Gastroesophageal sphincter (tissue), 3 donors: ENCODE measurements around the gene FADS6.

Experiments
- CTCF ChIP-seq, 4 experiments: fragments of 200-600 bp in 2 of 4; fragments of 450-650 bp in 2 of 4; sonication (generic) in 1 of 4; IDR thresholded peaks; one replicate each; pipeline ENCODE4 v1.5.1; 2017 to 2019; ENCODE audit warnings: antibody characterized with exemption in 4 of 4, mild to moderate bottlenecking in 2 of 4, moderate library complexity in 2 of 4
- POLR2A ChIP-seq, 2 donors: fragments of 450-650 bp; IDR thresholded peaks; one replicate each; pipeline ENCODE4 v1.6.1; 2017; ENCODE audit warnings: antibody characterized with exemption in 2 of 2, mild to moderate bottlenecking in 2 of 2, moderate library complexity in 1 of 2
- POLR2AphosphoS5 ChIP-seq: sonication (generic); formaldehyde crosslinking; IDR thresholded peaks from one replicate; pipeline ENCODE4 v1.6.1; 2017; ENCODE audit warnings: antibody characterized with exemption

- no peak for TF ChIP-seq CTCF (IDR thresholded peaks at IDR 0.05)
- no peak for TF ChIP-seq POLR2A (IDR thresholded peaks at IDR 0.05)
- no peak for TF ChIP-seq POLR2AphosphoS5
Observed at GRCh38 chr17:74860229-74860871, 33.1 kb downstream of the FADS6 start.
